Hepatocyte (in vitro differentiated cells): Measurements from ENCODE around the gene TTLL12. TPM values are rescaled to one million over a fixed set of nuclear protein-coding genes. Genes with fewer than 3 reads are reported as not detected.

Source experiments
- DNase-seq: peaks from one replicate; pipeline ENCODE4 v3.0.0-alpha.2; 2016; ENCODE audit warnings: low spot score
- H2AFZ ChIP-seq: fragments of 200-600 bp; sonication (generic); 2 replicates; pipeline ENCODE4 v1.6.0; 2016; ENCODE audit warnings: antibody characterized with exemption, mild to moderate bottlenecking
- H3K27ac ChIP-seq: fragments of 200-600 bp; sonication (generic); 2 replicates; pipeline ENCODE4 v1.5.1; 2016; ENCODE audit warnings: mild to moderate bottlenecking
- H3K27me3 ChIP-seq: fragments of 200-600 bp; sonication (generic); 2 replicates; pipeline ENCODE4 v1.6.1; 2016
- H3K36me3 ChIP-seq: fragments of 200-600 bp; sonication (generic); replicated peaks from 2 replicates; pipeline ENCODE4 v1.5.1; 2016; ENCODE audit warnings: low read depth; ENCODE audit not compliant: insufficient read depth
- H3K4me1 ChIP-seq: fragments of 200-600 bp; sonication (generic); 2 replicates; pipeline ENCODE4 v1.5.1; 2016; ENCODE audit warnings: mild to moderate bottlenecking, moderate library complexity; ENCODE audit not compliant: insufficient read depth
- H3K4me2 ChIP-seq: fragments of 200-600 bp; sonication (generic); 2 replicates; pipeline ENCODE4 v1.6.0; 2016
- H3K4me3 ChIP-seq: fragments of 200-600 bp; sonication (generic); 2 replicates; pipeline ENCODE4 v1.5.1; 2016; ENCODE audit warnings: mild to moderate bottlenecking
- H3K79me2 ChIP-seq: fragments of 200-600 bp; sonication (generic); 2 replicates; pipeline ENCODE4 v1.6.0; 2017; ENCODE audit warnings: mild to moderate bottlenecking
- H3K9me2 ChIP-seq: fragments of 200-600 bp; sonication (generic); replicated peaks from 2 replicates; pipeline ENCODE4 v1.6.0; 2017; ENCODE audit warnings: mild to moderate bottlenecking; ENCODE audit not compliant: insufficient read depth
- H3K9me3 ChIP-seq: fragments of 200-600 bp; sonication (generic); 2 replicates; pipeline ENCODE4 v1.5.1; 2016; ENCODE audit warnings: low read depth, mild to moderate bottlenecking
- H4K20me1 ChIP-seq: fragments of 200-600 bp; sonication (generic); 2 replicates; pipeline ENCODE4 v1.6.0; 2016; ENCODE audit warnings: mild to moderate bottlenecking; ENCODE audit not compliant: insufficient read depth, poor library complexity, severe bottlenecking
- EZH2 ChIP-seq: fragments of 200-600 bp; sonication (generic); IDR thresholded peaks from 2 replicates; pipeline ENCODE4 v1.6.1; 2016; ENCODE audit warnings: antibody characterized with exemption, mild to moderate bottlenecking, borderline replicate concordance
- EZH2phosphoT487 ChIP-seq: fragments of 200-600 bp; sonication (generic); IDR thresholded peaks from one replicate; pipeline ENCODE4 v1.6.1; 2018; ENCODE audit warnings: antibody characterized with exemption, mild to moderate bottlenecking, low read depth, moderate library complexity; ENCODE audit not compliant: unreplicated experiment, severe bottlenecking
- WGBS: methylation state at CpG from one replicate; pipeline ENCODE4 v1.1.6; 2016; ENCODE audit warnings: low lambda C conversion rate; ENCODE audit errors: missing lambda C conversion rate; 5-methylcytosine and 5-hydroxymethylcytosine counted together
- polyA plus RNA-seq: library from polyadenylated mRNA; unstranded; fragments of >200 nt; fragmentation: Nextera tagmentation; extraction: Ambion mirVana; gene quantifications from 2 replicates; pipeline ENCODE4 v1.2.1, GENCODE V29; 2016
- total RNA-seq: library from RNA; depleted of rRNA; stranded (reverse); fragments of >200 nt; gene quantifications from 2 replicates; pipeline ENCODE4 v1.2.3, GENCODE V29; 2014
- TF ChIP-seq, protein P1 (sequence below): fragments of 200-600 bp; sonication (generic); IDR thresholded peaks from 2 replicates; pipeline ENCODE4 v1.5.1; 2016; ENCODE audit warnings: antibody characterized with exemption, mild to moderate bottlenecking; ENCODE audit not compliant: poor library complexity

TTLL12 gene
- total and polyA plus RNA-seq, 2 experiments from 2014 or later, result 40.9 to 50.3 TPM

- Histone ChIP-seq H3K4me2 (no peak overlapping the region), H3K9me2 (no peaks in the 10 kb centered on the region), H3K4me1 (no peaks in the 10 kb centered on the region), H2AFZ (no peak overlapping the region), H4K20me1 (no peaks in the 10 kb centered on the region), H3K27me3 (no peaks in the 10 kb centered on the region), H3K4me3 (no peak overlapping the region), H3K9me3 (no peaks in the 10 kb centered on the region), H3K36me3 (no peaks in the 10 kb centered on the region), H3K27ac (no peak overlapping the region), H3K79me2 (no peaks in the 10 kb centered on the region)
- 79% methylated on average over 22 of the region's 22 CpGs for WGBS
- no peak for DNase-seq
- TF ChIP-seq EZH2phosphoT487, result no peak
These were observed 10.5 kb upstream of the TTLL12 start for GRCh38 chr22:43197271-43197941.

DNA sequence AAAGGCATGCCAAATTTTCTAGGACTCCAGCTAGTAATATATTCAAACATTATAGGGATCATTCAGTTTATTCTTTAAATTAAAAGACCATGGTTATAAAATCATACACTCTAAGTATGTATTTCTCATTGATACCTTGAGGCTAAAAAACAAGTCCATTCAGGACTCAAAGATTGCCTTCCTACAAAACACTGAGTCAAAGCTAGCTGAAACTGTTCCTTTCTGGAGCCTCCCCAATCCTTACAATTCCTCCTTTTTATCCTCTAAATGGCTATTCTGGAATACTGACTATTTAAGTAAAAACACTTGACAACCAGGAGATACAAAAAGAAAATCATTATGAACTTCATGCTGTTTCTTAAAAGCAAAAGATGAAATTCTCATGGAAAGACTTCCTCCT lies 4.9 kb upstream of the TTLL12 start:
- no peaks in the 10 kb centered on the region for H3K36me3 ChIP-seq
- H3K9me2 ChIP-seq, result no peaks in the 10 kb centered on the region
- H3K27ac ChIP-seq, result no peak overlapping the region
- no peak overlapping the region for H2AFZ ChIP-seq
- H3K4me1 ChIP-seq, result peaks cover 6% of the 10 kb centered on the region
- no peaks in the 10 kb centered on the region for H4K20me1 ChIP-seq
- no peak overlapping the region for H3K4me3 ChIP-seq
- no peak for DNase-seq
- H3K79me2 ChIP-seq, result no peaks in the 10 kb centered on the region
- H3K9me3 ChIP-seq, result no peaks in the 10 kb centered on the region
- H3K4me2 ChIP-seq, result no peak overlapping the region
- H3K27me3 ChIP-seq, result no peaks in the 10 kb centered on the region
- no peak for TF ChIP-seq EZH2phosphoT487
- TF ChIP-seq EZH2, result no peak
- TF ChIP-seq, protein P1, sequence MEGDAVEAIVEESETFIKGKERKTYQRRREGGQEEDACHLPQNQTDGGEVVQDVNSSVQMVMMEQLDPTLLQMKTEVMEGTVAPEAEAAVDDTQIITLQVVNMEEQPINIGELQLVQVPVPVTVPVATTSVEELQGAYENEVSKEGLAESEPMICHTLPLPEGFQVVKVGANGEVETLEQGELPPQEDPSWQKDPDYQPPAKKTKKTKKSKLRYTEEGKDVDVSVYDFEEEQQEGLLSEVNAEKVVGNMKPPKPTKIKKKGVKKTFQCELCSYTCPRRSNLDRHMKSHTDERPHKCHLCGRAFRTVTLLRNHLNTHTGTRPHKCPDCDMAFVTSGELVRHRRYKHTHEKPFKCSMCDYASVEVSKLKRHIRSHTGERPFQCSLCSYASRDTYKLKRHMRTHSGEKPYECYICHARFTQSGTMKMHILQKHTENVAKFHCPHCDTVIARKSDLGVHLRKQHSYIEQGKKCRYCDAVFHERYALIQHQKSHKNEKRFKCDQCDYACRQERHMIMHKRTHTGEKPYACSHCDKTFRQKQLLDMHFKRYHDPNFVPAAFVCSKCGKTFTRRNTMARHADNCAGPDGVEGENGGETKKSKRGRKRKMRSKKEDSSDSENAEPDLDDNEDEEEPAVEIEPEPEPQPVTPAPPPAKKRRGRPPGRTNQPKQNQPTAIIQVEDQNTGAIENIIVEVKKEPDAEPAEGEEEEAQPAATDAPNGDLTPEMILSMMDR, result no peak

- Histone ChIP-seq H4K20me1 (no peaks in the 10 kb centered on the region), H3K4me2 (no peak overlapping the region), H3K9me2 (no peaks in the 10 kb centered on the region), H2AFZ (no peak overlapping the region), H3K79me2 (peaks cover 19% of the 10 kb centered on the region), H3K4me3 (no peak overlapping the region), H3K36me3 (no peaks in the 10 kb centered on the region), H3K27me3 (no peaks in the 10 kb centered on the region), H3K27ac (no peak overlapping the region), H3K4me1 (peaks cover 26% of the 10 kb centered on the region), H3K9me3 (no peaks in the 10 kb centered on the region)
- TF ChIP-seq, protein P1, result no peak
- no peak for TF ChIP-seq EZH2phosphoT487
- no peak for TF ChIP-seq EZH2
- no peak for DNase-seq
- 83% methylated on average over 5 of the region's 5 CpGs for WGBS
These were observed 2.1 kb upstream of the TTLL12 start for GRCh38 chr22:43188829-43189545.

- Histone ChIP-seq H4K20me1 (no peaks in the 10 kb centered on the region), H3K4me3 (peak overlapping the region; percentile 12), H3K27me3 (no peaks in the 10 kb centered on the region), H3K36me3 (no peaks in the 10 kb centered on the region), H3K9me3 (no peaks in the 10 kb centered on the region), H3K79me2 (peaks cover 22% of the 10 kb centered on the region), H3K4me2 (peak overlapping the region; percentile 73), H3K9me2 (no peaks in the 10 kb centered on the region), H3K27ac (peak overlapping the region; percentile 93), H3K4me1 (peaks cover 33% of the 10 kb centered on the region), H2AFZ (peak overlapping the region; percentile 96)
- peak; percentile 98 for DNase-seq
- 34% methylated on average over 18 of the region's 86 CpGs for WGBS
- TF ChIP-seq EZH2, result no peak
- no peak for TF ChIP-seq EZH2phosphoT487
- TF ChIP-seq, protein P1, result peak; percentile 83
These were observed 501 bp upstream of the TTLL12 start for GRCh38 chr22:43187171-43188099.
